HepG2 (cell line): Measurements from ENCODE around the gene ZNF442. TPM values are rescaled to one million over a fixed set of nuclear protein-coding genes. Genes with fewer than 3 reads are reported as not detected.

Experiments used
- KAT7 ChIP-seq: IDR thresholded peaks from 2 replicates; pipeline ENCODE4 v1.6.1; 2018; ENCODE audit warnings: borderline replicate concordance, missing compliant biosample characterization
- NFAT5 ChIP-seq: sonication (generic); formaldehyde crosslinking; IDR thresholded peaks from 2 replicates; pipeline ENCODE4 v1.4.0; 2020; ENCODE audit warnings: missing genetic modification reagents
- PREB ChIP-seq: sonication (generic); formaldehyde crosslinking; IDR thresholded peaks from 2 replicates; pipeline ENCODE4 v1.4.0; 2020; ENCODE audit warnings: missing genetic modification reagents
- REXO4 ChIP-seq: sonication (generic); formaldehyde crosslinking; IDR thresholded peaks from 2 replicates; pipeline ENCODE4 v1.8.0; 2022; ENCODE audit warnings: missing genetic modification reagents, mild to moderate bottlenecking, borderline replicate concordance
- SETDB1 ChIP-seq: sonication (generic); formaldehyde crosslinking; IDR thresholded peaks from 2 replicates; pipeline ENCODE4 v1.5.1; 2020; ENCODE audit warnings: missing genetic modification reagents, mild to moderate bottlenecking, borderline replicate concordance
- TEAD3 ChIP-seq: optimal IDR thresholded peaks from 2 replicates; pipeline ENCODE3; 2016; ENCODE audit warnings: borderline replicate concordance
- ZBTB39 ChIP-seq: sonication (generic); formaldehyde crosslinking; IDR thresholded peaks from 2 replicates; pipeline ENCODE4 v1.5.0; 2020; ENCODE audit warnings: missing genetic modification reagents
- ZNF138 ChIP-seq: sonication (generic); formaldehyde crosslinking; IDR thresholded peaks from 2 replicates; pipeline ENCODE4 v1.5.0; 2020; ENCODE audit warnings: mild to moderate bottlenecking, low read depth, missing genetic modification reagents
- ZNF205 ChIP-seq: IDR thresholded peaks from 2 replicates; pipeline ENCODE4 v1.6.1; 2018; ENCODE audit warnings: missing biosample characterization, missing genetic modification reagents
- ZNF383 ChIP-seq: sonication (generic); formaldehyde crosslinking; IDR thresholded peaks from 2 replicates; pipeline ENCODE4 v1.4.0; 2020; ENCODE audit warnings: missing genetic modification reagents, mild to moderate bottlenecking, borderline replicate concordance
- ZNF609 ChIP-seq: sonication (generic); formaldehyde crosslinking; IDR thresholded peaks from 2 replicates; pipeline ENCODE4 v1.4.0; 2020; ENCODE audit warnings: mild to moderate bottlenecking, missing genetic modification reagents, borderline replicate concordance
- ZNF614 ChIP-seq: IDR thresholded peaks from 2 replicates; pipeline ENCODE4 v1.6.1; 2018; ENCODE audit warnings: missing biosample characterization, missing genetic modification reagents, inconsistent platforms, borderline replicate concordance
- ZNF784 ChIP-seq: sonication (generic); formaldehyde crosslinking; IDR thresholded peaks from 2 replicates; pipeline ENCODE4 v1.5.1; 2020; ENCODE audit warnings: missing genetic modification reagents, mild to moderate bottlenecking, borderline replicate concordance
- polyA plus RNA-seq, 8 experiments: library from polyadenylated mRNA; depleted of rRNA in 3 of 8; stranded (reverse) in 7 of 8; unstranded in 1 of 8; fragments of >200 nt; fragmentation: Illumina TruSeq in 4 of 8; extraction: Trizol in 4 of 8; gene quantifications; 2 replicates each; pipeline versions ENCODE4 v1.2.1 to v1.2.3, GENCODE V29; 2011 to 2016; ENCODE audit warnings: low read depth in 4 of 8, missing spikeins in 1 of 8, mixed read lengths in 1 of 8; ENCODE audit not compliant: insufficient read depth in 1 of 8
- total RNA-seq, 5 experiments: library from RNA; depleted of rRNA; stranded (reverse); fragments of >200 nt; fragmentation: Illumina TruSeq; extraction: Trizol; gene quantifications; 2 replicates each; pipeline ENCODE4 v1.2.3, GENCODE V29; 2016; ENCODE audit warnings: low read depth in 1 of 5

The ZNF442 gene
- total and polyA plus RNA-seq, 2 of the 13 experiments (the other 11 are each of a cell fraction or from before 2014, with no cell fraction given): 1.0 to 6.0 TPM

GRCh38 chr19:12330340-12330739, 35.1 kb downstream of the ZNF442 start (continued):
- no peak for TF ChIP-seq NFAT5 (CRISPR knock-in tag)
- TF ChIP-seq ZBTB39 (CRISPR knock-in tag): no peak
- TF ChIP-seq ZNF138 (CRISPR knock-in tag): no peak
- no peak for TF ChIP-seq REXO4 (CRISPR knock-in tag)
- TF ChIP-seq TEAD3 (CRISPR knock-in tag): peak; percentile 61
- TF ChIP-seq ZNF609 (CRISPR knock-in tag): peak; percentile 23; the same call in 1 of the 2 replicates
- no peak for TF ChIP-seq SETDB1 (CRISPR knock-in tag)
- TF ChIP-seq ZNF205 (CRISPR knock-in tag): no peak
- no peak for TF ChIP-seq ZNF784 (CRISPR knock-in tag)
- TF ChIP-seq ZNF614 (CRISPR knock-in tag): no peak
- no peak for TF ChIP-seq KAT7 (CRISPR knock-in tag)
- TF ChIP-seq ZNF383: no peak
- no peak for TF ChIP-seq PREB
